Glomerular visceral epithelial cell (primary cell): ENCODE data around the gene NCOA4.
A peak's percentile ranks its signal among the peaks of the same experiment; 100 is the strongest.
"Not testable (repeated sequence)": the region's sequence is repeated elsewhere in the genome, so short reads cannot be mapped to it uniquely, and the experiment has no call there.

Source experiments
- DNase-seq: peaks from one replicate; pipeline ENCODE4 v3.0.0-alpha.2; 2016; ENCODE audit errors: extremely low spot score

Gene NCOA4

GRCh38 chr10:46052057-46052790 is 21.8 kb upstream of the NCOA4 start:
- no peak for DNase-seq

- peak; percentile 27 for DNase-seq
Observed at GRCh38 chr10:46050941-46051623, 20.7 kb upstream of the NCOA4 start.

GRCh38 chr10:46049497-46049831 is 19.0 kb upstream of the NCOA4 start:
- DNase-seq = not testable (repeated sequence)

- no peak for DNase-seq
Observed at GRCh38 chr10:46048152-46048551, 17.7 kb upstream of the NCOA4 start.

- no peak for DNase-seq
Observed at GRCh38 chr10:46046261-46046660, 15.8 kb upstream of the NCOA4 start, which contains the start of gene MSMB. TSS of gene MSMB (minus strand) at chr10:46046269. CDS start at chr10:46046237, 32 bp downstream.

- DNase-seq = no peak
Observed at GRCh38 chr10:46042527-46042926, 12.1 kb upstream of the NCOA4 start.

GRCh38 chr10:46040004-46040403 is 9.6 kb upstream of the NCOA4 start:
- no peak for DNase-seq

GRCh38 chr10:46037107-46037825 is 6.8 kb upstream of the NCOA4 start:
- no peak for DNase-seq

GRCh38 chr10:46035923-46036849 is 5.8 kb upstream of the NCOA4 start:
- no peak for DNase-seq

GRCh38 chr10:46033602-46034011 is 3.2 kb upstream of the NCOA4 start:
- peak; percentile 69 for DNase-seq

- DNase-seq = no peak
Observed at GRCh38 chr10:46031648-46032532, 1.5 kb upstream of the NCOA4 start.

GRCh38 chr10:46029461-46030030 is 877 bp downstream of the NCOA4 start:
- no peak for DNase-seq

- peak; percentile 75 for DNase-seq
Observed at GRCh38 chr10:46028584-46029460, 1.6 kb downstream of the NCOA4 start.

GRCh38 chr10:46026106-46026505 is 4.3 kb downstream of the NCOA4 start:
- no peak for DNase-seq

GRCh38 chr10:46025406-46025805 is 5.0 kb downstream of the NCOA4 start:
- no peak for DNase-seq

GRCh38 chr10:46024948-46025347 is 5.5 kb downstream of the NCOA4 start:
- DNase-seq = no peak

- DNase-seq = peak; percentile 93
Observed at GRCh38 chr10:46022978-46023702, 7.3 kb downstream of the NCOA4 start.

GRCh38 chr10:46020344-46020657 is 10.1 kb downstream of the NCOA4 start:
- no peak for DNase-seq
